Measurements from ENCODE around the gene SMCO1.
"Not testable (repeated sequence)": the region's sequence is repeated elsewhere in the genome, so short reads cannot be mapped to it uniquely, and the experiment has no call there.

DNA sequence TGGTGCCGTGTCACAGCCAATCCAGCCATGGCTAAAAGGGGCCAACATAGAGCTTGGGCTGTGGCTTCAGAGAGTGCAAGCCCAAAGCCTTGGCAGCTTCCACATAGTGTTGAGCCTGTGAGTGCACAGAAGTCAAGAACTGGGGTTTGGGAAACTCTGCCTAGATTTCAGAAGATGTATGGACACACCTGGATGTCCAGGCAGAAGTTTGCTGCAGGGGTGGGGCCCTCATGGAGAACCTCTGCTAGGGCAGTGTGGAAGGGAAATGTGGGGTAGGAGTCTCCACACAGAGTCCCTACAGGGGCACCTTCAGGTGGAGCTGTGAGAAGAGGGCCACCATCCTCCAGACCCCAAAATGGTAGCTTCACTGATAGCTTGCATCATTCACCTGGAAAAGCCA lies 34.2 kb upstream of the SMCO1 start:
- TF ChIP-seq, protein P1, sequence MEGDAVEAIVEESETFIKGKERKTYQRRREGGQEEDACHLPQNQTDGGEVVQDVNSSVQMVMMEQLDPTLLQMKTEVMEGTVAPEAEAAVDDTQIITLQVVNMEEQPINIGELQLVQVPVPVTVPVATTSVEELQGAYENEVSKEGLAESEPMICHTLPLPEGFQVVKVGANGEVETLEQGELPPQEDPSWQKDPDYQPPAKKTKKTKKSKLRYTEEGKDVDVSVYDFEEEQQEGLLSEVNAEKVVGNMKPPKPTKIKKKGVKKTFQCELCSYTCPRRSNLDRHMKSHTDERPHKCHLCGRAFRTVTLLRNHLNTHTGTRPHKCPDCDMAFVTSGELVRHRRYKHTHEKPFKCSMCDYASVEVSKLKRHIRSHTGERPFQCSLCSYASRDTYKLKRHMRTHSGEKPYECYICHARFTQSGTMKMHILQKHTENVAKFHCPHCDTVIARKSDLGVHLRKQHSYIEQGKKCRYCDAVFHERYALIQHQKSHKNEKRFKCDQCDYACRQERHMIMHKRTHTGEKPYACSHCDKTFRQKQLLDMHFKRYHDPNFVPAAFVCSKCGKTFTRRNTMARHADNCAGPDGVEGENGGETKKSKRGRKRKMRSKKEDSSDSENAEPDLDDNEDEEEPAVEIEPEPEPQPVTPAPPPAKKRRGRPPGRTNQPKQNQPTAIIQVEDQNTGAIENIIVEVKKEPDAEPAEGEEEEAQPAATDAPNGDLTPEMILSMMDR (tag by site-specific recombination; IDR thresholded peaks at IDR 0.05): not testable (repeated sequence)
- TF ChIP-seq YY1 (tag by site-specific recombination; IDR thresholded peaks at IDR 0.05); ZBTB8A (tag by site-specific recombination; IDR thresholded peaks at IDR 0.05); SALL2 (tag by site-specific recombination; IDR thresholded peaks at IDR 0.05; ENCODE audit: borderline replicate concordance); ZNF660 (tag by site-specific recombination; IDR thresholded peaks at IDR 0.05); ZNF529 (tag by site-specific recombination; IDR thresholded peaks at IDR 0.05; ENCODE audit: insufficient replicate concordance); ZNF707 (tag by site-specific recombination; IDR thresholded peaks at IDR 0.05); ZNF311 (tag by site-specific recombination; IDR thresholded peaks at IDR 0.05; ENCODE audit: borderline replicate concordance); ZNF658 (tag by site-specific recombination; IDR thresholded peaks at IDR 0.05); MEIS1 (CRISPR knock-in tag; IDR thresholded peaks at IDR 0.05; ENCODE audit: borderline replicate concordance); ZNF202 (tag by site-specific recombination; IDR thresholded peaks at IDR 0.05; ENCODE audit: borderline replicate concordance): not testable (repeated sequence)
- TF ChIP-seq, protein P2, sequence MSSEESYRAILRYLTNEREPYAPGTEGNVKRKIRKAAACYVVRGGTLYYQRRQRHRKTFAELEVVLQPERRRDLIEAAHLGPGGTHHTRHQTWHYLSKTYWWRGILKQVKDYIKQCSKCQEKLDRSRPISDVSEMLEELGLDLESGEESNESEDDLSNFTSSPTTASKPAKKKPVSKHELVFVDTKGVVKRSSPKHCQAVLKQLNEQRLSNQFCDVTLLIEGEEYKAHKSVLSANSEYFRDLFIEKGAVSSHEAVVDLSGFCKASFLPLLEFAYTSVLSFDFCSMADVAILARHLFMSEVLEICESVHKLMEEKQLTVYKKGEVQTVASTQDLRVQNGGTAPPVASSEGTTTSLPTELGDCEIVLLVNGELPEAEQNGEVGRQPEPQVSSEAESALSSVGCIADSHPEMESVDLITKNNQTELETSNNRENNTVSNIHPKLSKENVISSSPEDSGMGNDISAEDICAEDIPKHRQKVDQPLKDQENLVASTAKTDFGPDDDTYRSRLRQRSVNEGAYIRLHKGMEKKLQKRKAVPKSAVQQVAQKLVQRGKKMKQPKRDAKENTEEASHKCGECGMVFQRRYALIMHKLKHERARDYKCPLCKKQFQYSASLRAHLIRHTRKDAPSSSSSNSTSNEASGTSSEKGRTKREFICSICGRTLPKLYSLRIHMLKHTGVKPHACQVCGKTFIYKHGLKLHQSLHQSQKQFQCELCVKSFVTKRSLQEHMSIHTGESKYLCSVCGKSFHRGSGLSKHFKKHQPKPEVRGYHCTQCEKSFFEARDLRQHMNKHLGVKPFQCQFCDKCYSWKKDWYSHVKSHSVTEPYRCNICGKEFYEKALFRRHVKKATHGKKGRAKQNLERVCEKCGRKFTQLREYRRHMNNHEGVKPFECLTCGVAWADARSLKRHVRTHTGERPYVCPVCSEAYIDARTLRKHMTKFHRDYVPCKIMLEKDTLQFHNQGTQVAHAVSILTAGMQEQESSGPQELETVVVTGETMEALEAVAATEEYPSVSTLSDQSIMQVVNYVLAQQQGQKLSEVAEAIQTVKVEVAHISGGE (tag by site-specific recombination; conservative IDR thresholded peaks at IDR 0.05; ENCODE audit: low read depth): not testable (repeated sequence)
- TF ChIP-seq, protein P3, sequence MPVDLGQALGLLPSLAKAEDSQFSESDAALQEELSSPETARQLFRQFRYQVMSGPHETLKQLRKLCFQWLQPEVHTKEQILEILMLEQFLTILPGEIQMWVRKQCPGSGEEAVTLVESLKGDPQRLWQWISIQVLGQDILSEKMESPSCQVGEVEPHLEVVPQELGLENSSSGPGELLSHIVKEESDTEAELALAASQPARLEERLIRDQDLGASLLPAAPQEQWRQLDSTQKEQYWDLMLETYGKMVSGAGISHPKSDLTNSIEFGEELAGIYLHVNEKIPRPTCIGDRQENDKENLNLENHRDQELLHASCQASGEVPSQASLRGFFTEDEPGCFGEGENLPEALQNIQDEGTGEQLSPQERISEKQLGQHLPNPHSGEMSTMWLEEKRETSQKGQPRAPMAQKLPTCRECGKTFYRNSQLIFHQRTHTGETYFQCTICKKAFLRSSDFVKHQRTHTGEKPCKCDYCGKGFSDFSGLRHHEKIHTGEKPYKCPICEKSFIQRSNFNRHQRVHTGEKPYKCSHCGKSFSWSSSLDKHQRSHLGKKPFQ (tag by site-specific recombination; IDR thresholded peaks at IDR 0.05): not testable (repeated sequence)
- TF ChIP-seq, protein P4, sequence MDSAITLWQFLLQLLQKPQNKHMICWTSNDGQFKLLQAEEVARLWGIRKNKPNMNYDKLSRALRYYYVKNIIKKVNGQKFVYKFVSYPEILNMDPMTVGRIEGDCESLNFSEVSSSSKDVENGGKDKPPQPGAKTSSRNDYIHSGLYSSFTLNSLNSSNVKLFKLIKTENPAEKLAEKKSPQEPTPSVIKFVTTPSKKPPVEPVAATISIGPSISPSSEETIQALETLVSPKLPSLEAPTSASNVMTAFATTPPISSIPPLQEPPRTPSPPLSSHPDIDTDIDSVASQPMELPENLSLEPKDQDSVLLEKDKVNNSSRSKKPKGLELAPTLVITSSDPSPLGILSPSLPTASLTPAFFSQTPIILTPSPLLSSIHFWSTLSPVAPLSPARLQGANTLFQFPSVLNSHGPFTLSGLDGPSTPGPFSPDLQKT (IDR thresholded peaks at IDR 0.05; ENCODE audit: borderline replicate concordance, low read depth, low read length): not testable (repeated sequence)
